Measurements from ENCODE around the gene AP3B1. TPM values are rescaled to one million over a fixed set of nuclear protein-coding genes. Genes with fewer than 3 reads are reported as not detected.

AP3B1 gene
- total and polyA plus RNA-seq, 2 donors (not counting 1 experiment from before 2014, with no cell fraction given): 50.5 to 66.9 TPM

DNA sequence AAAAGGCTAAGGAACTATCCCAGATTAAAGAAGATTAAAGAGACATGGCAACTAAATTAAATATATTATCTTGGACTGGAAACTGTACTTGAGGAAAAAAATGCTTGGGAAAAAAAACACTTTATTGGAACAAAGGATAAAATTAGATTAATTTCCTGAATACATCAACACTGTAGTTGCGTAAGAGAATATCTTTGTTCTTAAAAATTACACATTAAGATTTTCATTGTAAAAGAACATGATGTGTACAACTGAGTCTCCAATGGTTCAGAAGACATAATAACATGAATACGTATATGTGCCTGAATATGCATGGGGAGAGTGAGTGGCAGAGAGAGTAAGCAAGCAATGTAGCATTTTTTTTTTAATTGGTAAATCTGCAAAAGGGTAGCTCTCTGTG lies 2.8 kb downstream of the AP3B1 start:
- no peak overlapping the region for H3K4me2 ChIP-seq (ENCODE audit: extremely low read depth, insufficient read depth, low read length)
- H3K9ac ChIP-seq (ENCODE audit: insufficient read depth, low read length): no peak overlapping the region
- H3K27ac ChIP-seq (ENCODE audit: insufficient read depth, low read length): no peak overlapping the region
- no peaks in the 10 kb centered on the region for H3K36me3 ChIP-seq (ENCODE audit: control insufficient read depth, insufficient read depth, low read length)
- H2AFZ ChIP-seq (ENCODE audit: low read length): no peak overlapping the region
- no peaks in the 10 kb centered on the region for H4K20me1 ChIP-seq (ENCODE audit: control insufficient read depth, extremely low read depth, insufficient read depth, low read length)
- no peaks in the 10 kb centered on the region for H3K9me3 ChIP-seq (ENCODE audit: control insufficient read depth, insufficient read depth, low read depth, low read length)
- peaks cover 59% of the 10 kb centered on the region for H3K79me2 ChIP-seq (ENCODE audit: control insufficient read depth, insufficient read depth, low read length)
- no peak for TF ChIP-seq EZH2 (IDR thresholded peaks at IDR 0.05; ENCODE audit: low read length, missing control alignments)
- TF ChIP-seq, protein P1, sequence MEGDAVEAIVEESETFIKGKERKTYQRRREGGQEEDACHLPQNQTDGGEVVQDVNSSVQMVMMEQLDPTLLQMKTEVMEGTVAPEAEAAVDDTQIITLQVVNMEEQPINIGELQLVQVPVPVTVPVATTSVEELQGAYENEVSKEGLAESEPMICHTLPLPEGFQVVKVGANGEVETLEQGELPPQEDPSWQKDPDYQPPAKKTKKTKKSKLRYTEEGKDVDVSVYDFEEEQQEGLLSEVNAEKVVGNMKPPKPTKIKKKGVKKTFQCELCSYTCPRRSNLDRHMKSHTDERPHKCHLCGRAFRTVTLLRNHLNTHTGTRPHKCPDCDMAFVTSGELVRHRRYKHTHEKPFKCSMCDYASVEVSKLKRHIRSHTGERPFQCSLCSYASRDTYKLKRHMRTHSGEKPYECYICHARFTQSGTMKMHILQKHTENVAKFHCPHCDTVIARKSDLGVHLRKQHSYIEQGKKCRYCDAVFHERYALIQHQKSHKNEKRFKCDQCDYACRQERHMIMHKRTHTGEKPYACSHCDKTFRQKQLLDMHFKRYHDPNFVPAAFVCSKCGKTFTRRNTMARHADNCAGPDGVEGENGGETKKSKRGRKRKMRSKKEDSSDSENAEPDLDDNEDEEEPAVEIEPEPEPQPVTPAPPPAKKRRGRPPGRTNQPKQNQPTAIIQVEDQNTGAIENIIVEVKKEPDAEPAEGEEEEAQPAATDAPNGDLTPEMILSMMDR (conservative IDR thresholded peaks at IDR 0.05 in 1 of 2, IDR thresholded peaks at IDR 0.05 in 1 of 2; ENCODE audit: low read depth in 1 of 2, low read length in 2 of 2): no peak
- no peak overlapping the region for H3K4me3 ChIP-seq (replicated peaks in 1 of 4; ENCODE audit: control extremely low read depth in 1 of 4, insufficient read depth in 1 of 4, low read depth in 3 of 4, low read length in 4 of 4)
- no peak for DNase-seq (ENCODE audit: low read depth in 2 of 2)
- no peaks in the 10 kb centered on the region for H3K4me1 ChIP-seq (ENCODE audit: control insufficient read depth, extremely low read depth, insufficient read depth, low read length)
- H3K27me3 ChIP-seq (ENCODE audit: control insufficient read depth, insufficient read depth, low read length): no peaks in the 10 kb centered on the region

DNA sequence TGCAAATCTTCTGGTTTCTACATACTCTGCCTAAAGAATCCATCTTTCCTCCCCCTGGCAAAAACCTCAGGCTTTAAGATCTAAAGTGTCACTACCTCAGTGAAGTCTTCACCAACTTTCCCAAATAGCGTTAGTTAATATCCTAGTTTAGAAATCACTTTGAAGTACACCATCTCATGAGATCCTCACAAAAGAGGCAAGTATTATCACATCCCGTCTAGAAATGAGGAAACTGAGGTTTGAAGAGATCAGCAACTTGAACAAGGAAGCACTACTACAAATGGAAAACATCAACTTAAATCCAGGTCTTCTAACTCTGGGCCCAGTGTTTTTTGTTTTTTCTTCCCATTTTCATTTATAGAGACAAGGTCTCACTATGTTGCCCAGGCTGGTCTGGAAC lies 4.6 kb downstream of the AP3B1 start:
- no peak overlapping the region for H3K4me3 ChIP-seq (replicated peaks in 1 of 4; ENCODE audit: control extremely low read depth in 1 of 4, insufficient read depth in 1 of 4, low read depth in 3 of 4, low read length in 4 of 4)
- H2AFZ ChIP-seq (ENCODE audit: low read length): no peak overlapping the region
- no peak overlapping the region for H3K27ac ChIP-seq (ENCODE audit: insufficient read depth, low read length)
- DNase-seq (ENCODE audit: low read depth in 2 of 2): no peak
- H3K36me3 ChIP-seq (ENCODE audit: control insufficient read depth, insufficient read depth, low read length): no peaks in the 10 kb centered on the region
- TF ChIP-seq, protein P1 (conservative IDR thresholded peaks at IDR 0.05 in 1 of 2, IDR thresholded peaks at IDR 0.05 in 1 of 2; ENCODE audit: low read depth in 1 of 2, low read length in 2 of 2): no peak
- no peak for TF ChIP-seq EZH2 (IDR thresholded peaks at IDR 0.05; ENCODE audit: low read length, missing control alignments)
- H3K9me3 ChIP-seq (ENCODE audit: control insufficient read depth, insufficient read depth, low read depth, low read length): no peaks in the 10 kb centered on the region
- H3K79me2 ChIP-seq (ENCODE audit: control insufficient read depth, insufficient read depth, low read length): peaks cover 74% of the 10 kb centered on the region
- H3K27me3 ChIP-seq (ENCODE audit: control insufficient read depth, insufficient read depth, low read length): no peaks in the 10 kb centered on the region
- H3K4me1 ChIP-seq (ENCODE audit: control insufficient read depth, extremely low read depth, insufficient read depth, low read length): no peaks in the 10 kb centered on the region
- no peak overlapping the region for H3K4me2 ChIP-seq (ENCODE audit: extremely low read depth, insufficient read depth, low read length)
- no peak overlapping the region for H3K9ac ChIP-seq (ENCODE audit: insufficient read depth, low read length)
- H4K20me1 ChIP-seq (ENCODE audit: control insufficient read depth, extremely low read depth, insufficient read depth, low read length): no peaks in the 10 kb centered on the region

DNA sequence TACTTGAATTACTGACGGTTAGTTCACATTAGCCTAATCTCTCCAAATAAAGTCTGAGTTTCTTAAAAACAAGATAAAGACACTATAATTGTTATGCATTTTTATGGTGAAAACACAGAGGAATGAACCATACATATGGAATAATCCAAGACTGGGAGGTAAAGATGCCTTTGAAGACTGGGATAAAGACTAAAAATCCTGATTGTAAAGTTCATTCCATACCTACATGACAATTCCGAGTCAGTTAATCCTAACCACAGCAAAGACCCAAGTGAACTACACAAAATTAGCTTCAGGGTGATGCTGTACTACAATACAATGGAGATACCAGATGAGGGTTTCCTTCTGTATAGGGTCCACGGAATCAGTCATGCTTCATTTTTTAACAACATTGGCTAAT lies 6.3 kb downstream of the AP3B1 start:
- Histone ChIP-seq H3K9me3 (ENCODE audit: control insufficient read depth, insufficient read depth, low read depth, low read length) (no peaks in the 10 kb centered on the region), H3K27me3 (ENCODE audit: control insufficient read depth, insufficient read depth, low read length) (no peaks in the 10 kb centered on the region), H3K4me1 (ENCODE audit: control insufficient read depth, extremely low read depth, insufficient read depth, low read length) (no peaks in the 10 kb centered on the region), H3K4me2 (ENCODE audit: extremely low read depth, insufficient read depth, low read length) (peak overlapping the region; percentile 33), H3K79me2 (ENCODE audit: control insufficient read depth, insufficient read depth, low read length) (peaks cover 77% of the 10 kb centered on the region), H3K4me3 (replicated peaks in 1 of 4; ENCODE audit: control extremely low read depth in 1 of 4, insufficient read depth in 1 of 4, low read depth in 3 of 4, low read length in 4 of 4) (no peak overlapping the region), H2AFZ (ENCODE audit: low read length) (no peak overlapping the region), H3K36me3 (ENCODE audit: control insufficient read depth, insufficient read depth, low read length) (no peaks in the 10 kb centered on the region), H3K9ac (ENCODE audit: insufficient read depth, low read length) (no peak overlapping the region), H4K20me1 (ENCODE audit: control insufficient read depth, extremely low read depth, insufficient read depth, low read length) (no peaks in the 10 kb centered on the region), H3K27ac (ENCODE audit: insufficient read depth, low read length) (peak overlapping the region; percentile 30)
- TF ChIP-seq, protein P1 (conservative IDR thresholded peaks at IDR 0.05 in 1 of 2, IDR thresholded peaks at IDR 0.05 in 1 of 2; ENCODE audit: low read depth in 1 of 2, low read length in 2 of 2): no peak
- TF ChIP-seq EZH2 (IDR thresholded peaks at IDR 0.05; ENCODE audit: low read length, missing control alignments): no peak
- DNase-seq (ENCODE audit: low read depth in 2 of 2): peak in 1 of 2 donors; percentile 29

All from fibroblast of lung (primary cell).